ENCODE data around the gene STX8. TPM values are rescaled to one million over a fixed set of nuclear protein-coding genes. Genes with fewer than 3 reads are reported as not detected.

Gene STX8
- total RNA-seq, 1 experiment from 2014 or later, result 38.8 TPM

GRCh38 chr17:9266697-9267117 is 308.9 kb downstream of the STX8 start:
- no peak overlapping the region for H2AFZ ChIP-seq (ENCODE audit: low read depth, low read length, poor library complexity, severe bottlenecking)
- H3K9me3 ChIP-seq (ENCODE audit: control insufficient read depth in 1 of 2, insufficient read depth in 1 of 2, low read depth in 1 of 2, low read length in 2 of 2), result no peaks in the 10 kb centered on the region
- H3K9me2 ChIP-seq (ENCODE audit: insufficient read depth), result no peaks in the 10 kb centered on the region
- RAD21 ChIA-PET (ENCODE audit: low non-redundant PET in 1 of 2, low total read pairs in 2 of 2, uncharacterized antibody in 2 of 2, unreplicated experiment in 2 of 2), result no interaction called here
- H3K4me2 ChIP-seq (ENCODE audit: low read length), result no peak overlapping the region
- no peak overlapping the region for H3K9ac ChIP-seq (ENCODE audit: low read length)
- no TSS peak for BruUV-seq (replicated peaks)
- H3K4me1 ChIP-seq (ENCODE audit: control insufficient read depth in 1 of 2, insufficient read depth in 2 of 2, low read length in 2 of 2), result no peaks in the 10 kb centered on the region
- TF ChIP-seq EZH2phosphoT487 (IDR thresholded peaks at IDR 0.05; ENCODE audit: borderline replicate concordance), result no peak
- no peak for TF ChIP-seq CEBPB (IDR thresholded peaks at IDR 0.05; ENCODE audit: low read depth)
- no peak for TF ChIP-seq ELF1 (IDR thresholded peaks at IDR 0.05; ENCODE audit: borderline replicate concordance, low read depth)
- TF ChIP-seq FOSL1 (IDR thresholded peaks at IDR 0.05; ENCODE audit: low read depth), result no peak
- no peak for TF ChIP-seq YY1 (IDR thresholded peaks at IDR 0.05; ENCODE audit: extremely low read depth, insufficient replicate concordance, low read depth, low read length)
- TF ChIP-seq POLR2AphosphoS5 (IDR thresholded peaks at IDR 0.05; ENCODE audit: low read depth, low read length), result no peak
- TF ChIP-seq, protein P1, sequence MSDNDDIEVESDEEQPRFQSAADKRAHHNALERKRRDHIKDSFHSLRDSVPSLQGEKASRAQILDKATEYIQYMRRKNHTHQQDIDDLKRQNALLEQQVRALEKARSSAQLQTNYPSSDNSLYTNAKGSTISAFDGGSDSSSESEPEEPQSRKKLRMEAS (IDR thresholded peaks at IDR 0.05), result no peak
- no peak for TF ChIP-seq POLR2A (IDR thresholded peaks at IDR 0.05; ENCODE audit: borderline replicate concordance, extremely low read depth, insufficient read depth, insufficient read length)
- intact Hi-C loops (cut with micrococcal nuclease), result no loop called here
- no peak for DNase-seq (ENCODE audit: low read depth, low spot score)
- POLR2A ChIA-PET, result no interaction called here
- CTCF ChIA-PET, result no interaction called here
- H3K4me3 ChIP-seq (replicated peaks in 1 of 2; ENCODE audit: low read depth in 1 of 2, low read length in 2 of 2), result no peak overlapping the region
- H3K27ac ChIP-seq (ENCODE audit: low read depth, low read length), result no peak overlapping the region
- ATAC-seq, result no peak
- no peaks in the 10 kb centered on the region for H4K20me1 ChIP-seq (ENCODE audit: insufficient read depth)
- no peaks in the 10 kb centered on the region for H3K36me3 ChIP-seq (ENCODE audit: control insufficient read depth in 1 of 2, insufficient read depth in 2 of 2, low read length in 2 of 2)
- no peaks in the 10 kb centered on the region for H3K27me3 ChIP-seq (ENCODE audit: insufficient read depth, low read length)
- no peaks in the 10 kb centered on the region for H3K79me2 ChIP-seq (ENCODE audit: insufficient read depth, low read length)

GRCh38 chr17:9266031-9266680 is 309.5 kb downstream of the STX8 start:
- intact Hi-C loops (cut with micrococcal nuclease), result no loop called here
- Histone ChIP-seq H3K27ac (ENCODE audit: low read depth, low read length) (no peak overlapping the region), H3K4me1 (ENCODE audit: control insufficient read depth in 1 of 2, insufficient read depth in 2 of 2, low read length in 2 of 2) (no peaks in the 10 kb centered on the region), H3K9me3 (ENCODE audit: control insufficient read depth in 1 of 2, insufficient read depth in 1 of 2, low read depth in 1 of 2, low read length in 2 of 2) (no peaks in the 10 kb centered on the region), H3K4me2 (ENCODE audit: low read length) (no peak overlapping the region), H3K79me2 (ENCODE audit: insufficient read depth, low read length) (no peaks in the 10 kb centered on the region), H3K4me3 (replicated peaks in 1 of 2; ENCODE audit: low read depth in 1 of 2, low read length in 2 of 2) (no peak overlapping the region), H4K20me1 (ENCODE audit: insufficient read depth) (no peaks in the 10 kb centered on the region), H3K36me3 (ENCODE audit: control insufficient read depth in 1 of 2, insufficient read depth in 2 of 2, low read length in 2 of 2) (no peaks in the 10 kb centered on the region), H3K27me3 (ENCODE audit: insufficient read depth, low read length) (no peaks in the 10 kb centered on the region), H3K9ac (ENCODE audit: low read length) (no peak overlapping the region), H3K9me2 (ENCODE audit: insufficient read depth) (no peaks in the 10 kb centered on the region), H2AFZ (ENCODE audit: low read depth, low read length, poor library complexity, severe bottlenecking) (no peak overlapping the region)
- POLR2A ChIA-PET, result no interaction called here
- TF ChIP-seq SP1 (IDR thresholded peaks at IDR 0.05; ENCODE audit: low read depth) (no peak), SRF (IDR thresholded peaks at IDR 0.05; ENCODE audit: low read depth) (no peak), RAD21 (IDR thresholded peaks at IDR 0.05; ENCODE audit: low read depth) (no peak), CEBPB (IDR thresholded peaks at IDR 0.05; ENCODE audit: low read depth) (no peak), CTCF (IDR thresholded peaks at IDR 0.05 in 2 of 3, conservative IDR thresholded peaks at IDR 0.05 in 1 of 3; ENCODE audit: borderline replicate concordance in 1 of 3, insufficient read depth in 1 of 3, low read depth in 2 of 3, low read length in 2 of 3) (no peak), ZNF274 (IDR thresholded peaks at IDR 0.05; ENCODE audit: low read depth, low read length) (no peak), ELF1 (IDR thresholded peaks at IDR 0.05; ENCODE audit: borderline replicate concordance, low read depth) (no peak), ZFX (IDR thresholded peaks at IDR 0.05) (no peak), POLR2A (IDR thresholded peaks at IDR 0.05; ENCODE audit: borderline replicate concordance, extremely low read depth, insufficient read depth, insufficient read length) (no peak), CBX3 (IDR thresholded peaks at IDR 0.05; ENCODE audit: low read depth) (no peak), EZH2 (IDR thresholded peaks at IDR 0.05) (no peak), EZH2phosphoT487 (IDR thresholded peaks at IDR 0.05; ENCODE audit: borderline replicate concordance) (no peak), EGR1 (IDR thresholded peaks at IDR 0.05; ENCODE audit: low read depth) (no peak), FOSL1 (IDR thresholded peaks at IDR 0.05; ENCODE audit: low read depth) (no peak)
- TF ChIP-seq, protein P1 (IDR thresholded peaks at IDR 0.05), result no peak
- CTCF ChIA-PET, result no interaction called here
- DNase-seq (ENCODE audit: low read depth, low spot score) (no peak), ATAC-seq (no peak)
- no TSS peak for BruUV-seq (replicated peaks)
- RAD21 ChIA-PET (ENCODE audit: low non-redundant PET in 1 of 2, low total read pairs in 2 of 2, uncharacterized antibody in 2 of 2, unreplicated experiment in 2 of 2), result no interaction called here
